Measurements from ENCODE around the gene BACH1. TPM values are rescaled to one million over a fixed set of nuclear protein-coding genes. Genes with fewer than 3 reads are reported as not detected.

Gene BACH1
- polyA plus RNA-seq, 1 donor from 2014 or later: 29.7 TPM

- H4K20me1 ChIP-seq (ENCODE audit: insufficient read depth): no peaks in the 10 kb centered on the region
- TF ChIP-seq, protein P1, sequence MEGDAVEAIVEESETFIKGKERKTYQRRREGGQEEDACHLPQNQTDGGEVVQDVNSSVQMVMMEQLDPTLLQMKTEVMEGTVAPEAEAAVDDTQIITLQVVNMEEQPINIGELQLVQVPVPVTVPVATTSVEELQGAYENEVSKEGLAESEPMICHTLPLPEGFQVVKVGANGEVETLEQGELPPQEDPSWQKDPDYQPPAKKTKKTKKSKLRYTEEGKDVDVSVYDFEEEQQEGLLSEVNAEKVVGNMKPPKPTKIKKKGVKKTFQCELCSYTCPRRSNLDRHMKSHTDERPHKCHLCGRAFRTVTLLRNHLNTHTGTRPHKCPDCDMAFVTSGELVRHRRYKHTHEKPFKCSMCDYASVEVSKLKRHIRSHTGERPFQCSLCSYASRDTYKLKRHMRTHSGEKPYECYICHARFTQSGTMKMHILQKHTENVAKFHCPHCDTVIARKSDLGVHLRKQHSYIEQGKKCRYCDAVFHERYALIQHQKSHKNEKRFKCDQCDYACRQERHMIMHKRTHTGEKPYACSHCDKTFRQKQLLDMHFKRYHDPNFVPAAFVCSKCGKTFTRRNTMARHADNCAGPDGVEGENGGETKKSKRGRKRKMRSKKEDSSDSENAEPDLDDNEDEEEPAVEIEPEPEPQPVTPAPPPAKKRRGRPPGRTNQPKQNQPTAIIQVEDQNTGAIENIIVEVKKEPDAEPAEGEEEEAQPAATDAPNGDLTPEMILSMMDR (IDR thresholded peaks at IDR 0.05; ENCODE audit: poor library complexity, severe bottlenecking): no peak
- TF ChIP-seq EP300 (conservative IDR thresholded peaks at IDR 0.05; ENCODE audit: poor library complexity, severe bottlenecking) (no peak), EZH2 (IDR thresholded peaks at IDR 0.05; ENCODE audit: borderline replicate concordance, insufficient read depth, low read length, poor library complexity, severe bottlenecking) (no peak), TAF1 (IDR thresholded peaks at IDR 0.05; ENCODE audit: low read depth) (no peak), REST (IDR thresholded peaks at IDR 0.05; ENCODE audit: borderline replicate concordance) (no peak), POLR2AphosphoS5 (IDR thresholded peaks at IDR 0.05) (no peak)
- H3K9me2 ChIP-seq (ENCODE audit: insufficient read depth, low read length): no peaks in the 10 kb centered on the region
Measured at GRCh38 chr21:29318354-29318753, 19.6 kb downstream of the BACH1 start.

DNA sequence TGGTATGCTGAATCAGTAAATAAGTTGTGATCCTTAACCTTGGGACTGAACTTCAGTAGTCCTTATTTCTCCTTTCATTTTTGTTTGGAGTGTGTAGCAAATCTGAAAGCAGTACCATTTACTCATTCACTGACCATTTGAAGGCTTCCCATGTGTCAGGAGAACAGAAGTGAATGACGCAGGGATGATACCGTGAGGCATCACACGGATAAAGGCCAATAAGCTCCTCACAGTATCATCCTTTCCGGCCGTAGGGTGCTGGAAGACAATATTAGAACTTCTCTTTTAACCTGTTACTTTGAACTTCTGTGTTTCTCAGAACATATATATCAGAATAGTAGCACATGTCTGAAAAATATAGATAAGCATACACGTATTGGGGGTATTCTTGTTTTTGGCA is 21.3 kb downstream of the BACH1 start:
- H3K27me3 ChIP-seq (ENCODE audit: insufficient read depth, low read depth, low read length): no peaks in the 10 kb centered on the region
- H3K4me2 ChIP-seq (ENCODE audit: low read length): no peak overlapping the region
- H3K36me3 ChIP-seq (ENCODE audit: insufficient read depth, low read length): peaks cover 5% of the 10 kb centered on the region
- no peaks in the 10 kb centered on the region for H4K20me1 ChIP-seq (ENCODE audit: insufficient read depth)
- H3F3A ChIP-seq (ENCODE audit: insufficient read depth, low read length, poor library complexity, severe bottlenecking): no peaks in the 10 kb centered on the region
- H3K4me3 ChIP-seq (ENCODE audit: low read length): no peak overlapping the region
- no peak for TF ChIP-seq SMC3 (conservative IDR thresholded peaks at IDR 0.05; ENCODE audit: poor library complexity)
- TF ChIP-seq POLR2AphosphoS5 (IDR thresholded peaks at IDR 0.05): no peak
- TF ChIP-seq, protein P1 (IDR thresholded peaks at IDR 0.05; ENCODE audit: poor library complexity, severe bottlenecking): no peak
- no peak for TF ChIP-seq TAF1 (IDR thresholded peaks at IDR 0.05; ENCODE audit: low read depth)
- TF ChIP-seq RAD21 (conservative IDR thresholded peaks at IDR 0.05): no peak
- no peak for TF ChIP-seq REST (IDR thresholded peaks at IDR 0.05; ENCODE audit: borderline replicate concordance)
- no peak for TF ChIP-seq MXI1 (conservative IDR thresholded peaks at IDR 0.05; ENCODE audit: poor library complexity, severe bottlenecking)
- TF ChIP-seq EP300 (conservative IDR thresholded peaks at IDR 0.05; ENCODE audit: poor library complexity, severe bottlenecking): no peak
- no peak for TF ChIP-seq EZH2 (IDR thresholded peaks at IDR 0.05; ENCODE audit: borderline replicate concordance, insufficient read depth, low read length, poor library complexity, severe bottlenecking)
- no peaks in the 10 kb centered on the region for H3K9me3 ChIP-seq (ENCODE audit: low read length)
- no peak overlapping the region for H3K9ac ChIP-seq (ENCODE audit: low read length)
- no peak overlapping the region for H2AFZ ChIP-seq (ENCODE audit: low read depth, low read length)
- no peak overlapping the region for H3K27ac ChIP-seq (ENCODE audit: low read length)
- H3K9me2 ChIP-seq (ENCODE audit: insufficient read depth, low read length): no peaks in the 10 kb centered on the region
- H3K79me2 ChIP-seq (replicated peaks; ENCODE audit: insufficient read depth, low read length): peaks cover 65% of the 10 kb centered on the region

More at GRCh38 chr21:29318354-29318753, 19.6 kb downstream of the BACH1 start:
- Histone ChIP-seq H3K27ac (ENCODE audit: low read length) (no peak overlapping the region), H3K79me2 (replicated peaks; ENCODE audit: insufficient read depth, low read length) (peaks cover 75% of the 10 kb centered on the region), H3K27me3 (ENCODE audit: insufficient read depth, low read depth, low read length) (no peaks in the 10 kb centered on the region), H3K4me3 (ENCODE audit: low read length) (no peak overlapping the region), H3K4me2 (ENCODE audit: low read length) (no peak overlapping the region), H2AFZ (ENCODE audit: low read depth, low read length) (no peak overlapping the region), H3K36me3 (ENCODE audit: insufficient read depth, low read length) (peaks cover 5% of the 10 kb centered on the region), H3F3A (ENCODE audit: insufficient read depth, low read length, poor library complexity, severe bottlenecking) (no peaks in the 10 kb centered on the region), H3K9ac (ENCODE audit: low read length) (no peak overlapping the region), H3K9me3 (ENCODE audit: low read length) (no peaks in the 10 kb centered on the region)

Measured in neural cell (in vitro differentiated cells).